HG03139 (cell line): Measurements from ENCODE around the gene ATP5ME.

Experiments
- ATAC-seq: cut with Tn5 transposase; IDR thresholded peaks from one replicate; pipeline ENCODE4 v1.9.1; 2021; ENCODE audit not compliant: unreplicated experiment

The ATP5ME gene

GRCh38 chr4:623914-624566 lies 50.0 kb downstream of the ATP5ME start:
- ATAC-seq = no peak

- ATAC-seq = no peak
Observed at GRCh38 chr4:622996-623913, 50.8 kb downstream of the ATP5ME start.
